GM12892 (cell line): Measurements from ENCODE around the gene SPRN.

ENCODE experiments used
- POLR2A ChIP-seq: IDR thresholded peaks from 2 replicates; pipeline ENCODE4 v1.6.1; 2011; ENCODE audit warnings: low read depth, low read length, control low read depth
- POLR2AphosphoS5 ChIP-seq: IDR thresholded peaks from 2 replicates; pipeline ENCODE4 v1.6.1; 2011; ENCODE audit warnings: low read depth, low read length, control low read depth
- TAF1 ChIP-seq: IDR thresholded peaks from 2 replicates; pipeline ENCODE4 v1.6.1; 2011; ENCODE audit warnings: low read depth, mild to moderate bottlenecking, control low read depth, low read length, borderline replicate concordance

- no peak for TF ChIP-seq POLR2AphosphoS5
- TF ChIP-seq POLR2A = no peak
- no peak for TF ChIP-seq TAF1
Measured at GRCh38 chr10:133422223-133422806, 2.1 kb downstream of the SPRN start.
